Inflammatory macrophage treated with lipopolysaccharide for 1 hour (primary cell): ENCODE results near the gene KRTAP21-1.
"Not testable (repeated sequence)": the region's sequence is repeated elsewhere in the genome, so short reads cannot be mapped to it uniquely, and the experiment has no call there.

Experiments used
- DNase-seq, 2 donors: peaks; one replicate each; pipeline ENCODE4 v3.0.0-alpha.2; 2020 to 2022

The KRTAP21-1 gene

DNA sequence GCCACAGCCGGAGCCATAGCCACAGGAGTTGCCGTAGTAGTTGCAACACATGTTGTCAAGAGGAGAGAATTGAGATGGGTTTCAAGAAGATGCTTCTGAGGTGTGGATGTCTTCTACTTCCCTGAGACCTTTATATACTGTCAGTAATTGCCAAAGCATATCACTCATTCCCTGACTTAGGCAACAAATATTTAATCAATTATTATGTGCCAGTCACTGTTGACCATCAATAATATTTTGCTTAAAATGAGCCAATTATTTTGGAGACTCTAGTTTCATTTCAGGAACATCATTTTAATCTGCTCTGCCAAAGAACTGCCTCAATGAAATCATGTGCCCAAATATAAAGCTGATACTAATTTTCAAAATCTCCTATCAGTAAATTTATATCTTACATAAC is at the start of gene KRTAP21-1:
KRTAP21-1 (minus strand) TSS at position 101 of the 400 bp plus-strand sequence; CDS start at position 51, 50 bp downstream.
- DNase-seq, result not testable (repeated sequence)

- no peak for DNase-seq
Measured at GRCh38 chr21:30800605-30801004, 45.4 kb upstream of the KRTAP21-1 start.

GRCh38 chr21:30793581-30794314 is 38.5 kb upstream of the KRTAP21-1 start:
- DNase-seq, result no peak

- DNase-seq, result no peak
Measured at GRCh38 chr21:30779249-30779648, 24.0 kb upstream of the KRTAP21-1 start.

DNA sequence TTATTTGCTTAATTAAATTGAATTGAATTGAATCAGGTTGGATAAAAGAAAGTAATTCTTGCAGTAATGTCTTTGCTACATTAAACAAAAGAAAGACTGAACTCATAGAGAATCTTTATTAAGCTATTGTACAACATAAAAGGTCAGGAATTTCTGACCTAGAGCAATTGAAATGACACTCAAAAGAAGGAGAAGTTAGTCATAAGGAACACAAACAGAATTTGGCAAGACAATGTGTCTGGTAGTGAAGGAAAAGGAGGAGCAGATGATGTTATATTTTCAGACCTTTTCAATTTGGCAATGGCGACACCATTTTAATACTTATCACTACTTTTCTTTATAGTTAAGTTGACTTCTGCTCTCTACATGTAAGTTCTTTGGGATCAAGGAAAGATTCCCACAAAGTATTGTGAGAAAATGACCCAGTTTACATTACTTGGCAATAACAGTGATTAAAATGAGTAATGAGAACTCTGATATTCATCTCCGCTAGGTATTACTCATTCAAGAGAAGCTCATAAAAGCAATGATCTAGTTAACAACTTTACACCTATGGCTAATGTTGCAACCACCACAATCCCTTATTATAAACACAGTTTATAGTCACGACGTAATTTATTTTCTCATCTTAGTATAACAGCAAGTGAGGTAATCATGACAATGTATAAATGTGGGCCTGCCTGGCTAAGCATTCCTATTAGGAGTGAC is 14.7 kb upstream of the KRTAP21-1 start:
- no peak for DNase-seq

DNA sequence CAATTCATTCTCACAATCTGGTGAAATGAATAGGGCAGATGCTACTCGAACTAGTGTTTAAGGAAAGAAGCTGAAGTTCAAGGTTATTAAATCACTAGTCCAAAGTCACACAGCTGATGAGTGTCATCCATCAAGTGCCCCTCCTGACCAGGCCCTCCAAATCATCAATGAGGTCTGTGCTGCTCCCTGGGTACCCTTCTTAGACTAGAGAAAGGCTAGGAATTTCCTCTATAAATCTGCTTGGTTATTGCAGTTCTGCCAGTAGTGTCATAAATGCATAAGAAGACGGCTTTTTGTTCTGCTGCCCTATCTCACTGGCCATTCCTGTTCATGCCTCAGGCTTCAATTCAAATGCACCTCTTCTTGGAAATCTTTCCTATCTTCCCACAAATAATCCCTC is 5.5 kb upstream of the KRTAP21-1 start:
- DNase-seq, result no peak

- DNase-seq, result no peak
Measured at GRCh38 chr21:30758306-30758705, 3.1 kb upstream of the KRTAP21-1 start.

- DNase-seq, result no peak
Measured at GRCh38 chr21:30747159-30747558, 8.1 kb downstream of the KRTAP21-1 start, which contains the start of gene KRTAP21-2. TSS of gene KRTAP21-2 (minus strand) at chr21:30747259. CDS start at chr21:30747202, 57 bp downstream.

- no peak for DNase-seq
Measured at GRCh38 chr21:30740462-30740861, 14.8 kb downstream of the KRTAP21-1 start.

- DNase-seq, result no peak
Measured at GRCh38 chr21:30733026-30733425, 22.2 kb downstream of the KRTAP21-1 start.

DNA sequence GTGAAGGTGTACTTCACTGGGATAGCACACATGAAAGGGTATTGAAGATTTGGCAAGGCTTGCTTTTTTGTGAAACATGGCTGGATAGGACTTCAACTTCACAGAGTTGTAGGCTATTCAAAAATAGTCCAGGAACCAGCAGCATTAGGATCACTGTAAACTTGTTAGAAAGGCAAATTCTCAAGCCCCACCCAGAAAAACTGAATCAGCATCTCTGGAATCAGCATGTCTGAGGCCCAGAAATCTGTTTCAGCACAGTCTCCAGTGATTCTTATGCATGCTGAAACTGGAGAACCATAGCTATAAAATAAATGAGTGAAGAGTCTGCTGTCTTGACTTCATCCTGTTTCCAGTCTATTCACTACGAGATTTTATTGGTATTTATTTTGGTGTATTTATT is 28.5 kb downstream of the KRTAP21-1 start:
- no peak for DNase-seq

- DNase-seq, result no peak
Measured at GRCh38 chr21:30719401-30719800, 35.8 kb downstream of the KRTAP21-1 start.

GRCh38 chr21:30718239-30718909 is 36.9 kb downstream of the KRTAP21-1 start, which contains the start of gene KRTAP21-3:
TSS of gene KRTAP21-3 (minus strand) at chr21:30718777. CDS start at chr21:30718759, 18 bp downstream.
- DNase-seq, result no peak

GRCh38 chr21:30717105-30717504 is 38.1 kb downstream of the KRTAP21-1 start:
- DNase-seq, result no peak

DNA sequence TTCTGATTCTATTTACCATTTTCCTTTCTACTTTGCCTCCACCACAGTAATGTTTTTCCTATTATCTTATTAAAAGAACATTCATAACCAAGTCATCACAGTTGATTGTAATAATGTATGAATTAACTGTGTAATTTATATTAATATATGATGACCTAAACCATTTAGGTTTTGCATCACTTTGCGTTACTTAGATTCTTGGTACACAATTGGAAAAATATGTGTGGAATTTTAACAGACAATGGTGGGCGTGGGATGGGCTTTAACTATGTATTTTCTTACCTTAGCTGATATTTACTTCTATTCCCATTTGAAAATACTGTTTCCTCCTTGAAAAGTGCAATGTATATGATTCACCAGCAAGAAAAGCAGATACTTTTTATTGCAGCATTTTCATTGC is 40.3 kb downstream of the KRTAP21-1 start:
- no peak for DNase-seq

- DNase-seq, result no peak
Measured at GRCh38 chr21:30714456-30714855, 40.8 kb downstream of the KRTAP21-1 start.

DNA sequence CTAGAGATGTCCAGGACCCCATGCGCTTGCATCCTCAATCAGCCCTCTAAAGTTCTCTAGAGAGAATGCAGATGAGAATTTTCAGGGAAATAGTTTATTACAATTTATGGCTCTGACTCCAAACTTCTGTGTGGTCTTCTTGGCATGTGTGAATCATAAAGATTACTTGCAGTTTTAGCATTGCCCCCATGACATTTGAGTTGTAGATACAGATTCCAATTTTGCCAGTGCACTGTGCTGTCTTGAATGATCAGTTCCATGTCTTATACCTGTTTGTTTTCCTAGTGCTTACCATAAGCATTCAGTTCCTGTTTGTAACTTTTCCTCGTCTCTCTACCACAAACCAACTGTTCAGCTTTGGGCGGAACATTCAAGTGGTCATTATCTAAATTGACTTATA is 41.5 kb downstream of the KRTAP21-1 start:
- no peak for DNase-seq

DNA sequence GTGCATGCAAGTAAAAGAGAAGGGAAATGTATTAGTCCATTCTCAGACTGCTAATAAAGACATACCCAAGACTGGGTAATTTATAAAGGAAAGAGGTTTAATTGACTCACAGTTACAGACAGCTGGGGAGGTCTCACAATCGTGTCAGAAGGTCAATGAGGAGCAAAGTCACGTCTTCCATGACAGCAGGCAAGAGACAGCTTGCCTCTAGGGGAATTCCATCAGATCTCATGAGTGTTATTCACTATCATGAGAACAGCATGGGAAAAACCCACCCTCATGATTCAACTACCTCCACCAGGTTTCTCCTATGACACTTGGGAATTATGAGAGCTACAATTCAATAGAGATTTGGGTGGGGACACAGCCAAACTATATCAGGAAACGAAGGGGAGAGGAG is 44.7 kb downstream of the KRTAP21-1 start:
- DNase-seq, result no peak

- DNase-seq, result no peak
Measured at GRCh38 chr21:30707409-30707808, 47.8 kb downstream of the KRTAP21-1 start.
